NCI-H2196 treated with DMSO at 0.1 percent for 48 hours (cell line): Measurements from ENCODE around the gene TRAPPC3L.

ENCODE experiments used
- DNase-seq: peaks from one replicate; lab custom pipeline; 2025; ENCODE audit not compliant: unreplicated experiment; lab: John Stamatoyannopoulos, UW

TRAPPC3L gene

GRCh38 chr6:116468293-116468692, 77.2 kb downstream of the TRAPPC3L start:
- DNase-seq = no peak

- no peak for DNase-seq
Measured at GRCh38 chr6:116467514-116467913, 78.0 kb downstream of the TRAPPC3L start.

- no peak for DNase-seq
Measured at GRCh38 chr6:116467096-116467495, 78.4 kb downstream of the TRAPPC3L start.

GRCh38 chr6:116465246-116465645, 80.2 kb downstream of the TRAPPC3L start:
- DNase-seq = no peak

- no peak for DNase-seq
Measured at GRCh38 chr6:116463301-116463700, 82.2 kb downstream of the TRAPPC3L start.

- no peak for DNase-seq
Measured at GRCh38 chr6:116461932-116462885, 83.3 kb downstream of the TRAPPC3L start.

- DNase-seq = no peak
Measured at GRCh38 chr6:116461331-116461931, 84.1 kb downstream of the TRAPPC3L start, which contains the start of gene CALHM6. Gene CALHM6 (plus strand): TSS chr6:116461375. CDS start chr6:116461930, 555 bp downstream.

- no peak for DNase-seq
Measured at GRCh38 chr6:116459927-116460326, 85.6 kb downstream of the TRAPPC3L start.

GRCh38 chr6:116458264-116458663, 87.2 kb downstream of the TRAPPC3L start:
- DNase-seq = no peak

- no peak for DNase-seq
Measured at GRCh38 chr6:116456927-116457326, 88.6 kb downstream of the TRAPPC3L start.

GRCh38 chr6:116456106-116456505, 89.4 kb downstream of the TRAPPC3L start:
- no peak for DNase-seq

- no peak for DNase-seq
Measured at GRCh38 chr6:116452531-116452930, 93.0 kb downstream of the TRAPPC3L start.

GRCh38 chr6:116451916-116452315, 93.6 kb downstream of the TRAPPC3L start:
- no peak for DNase-seq

- peak; percentile 55 for DNase-seq
Measured at GRCh38 chr6:116450769-116451740, 94.4 kb downstream of the TRAPPC3L start.

GRCh38 chr6:116450185-116450710, 95.2 kb downstream of the TRAPPC3L start:
- DNase-seq = peak; percentile 22

- DNase-seq = no peak
Measured at GRCh38 chr6:116449565-116449964, 95.9 kb downstream of the TRAPPC3L start.

GRCh38 chr6:116447496-116448011, 97.9 kb downstream of the TRAPPC3L start:
- DNase-seq = no peak

- DNase-seq = no peak
Measured at GRCh38 chr6:116447052-116447451, 98.4 kb downstream of the TRAPPC3L start.

GRCh38 chr6:116446399-116446798, 99.1 kb downstream of the TRAPPC3L start:
- DNase-seq = peak; percentile 2

GRCh38 chr6:116445102-116445501, 100.4 kb downstream of the TRAPPC3L start:
- DNase-seq = no peak
